ENCODE results near the gene ATP12A.

ATP12A gene

DNA sequence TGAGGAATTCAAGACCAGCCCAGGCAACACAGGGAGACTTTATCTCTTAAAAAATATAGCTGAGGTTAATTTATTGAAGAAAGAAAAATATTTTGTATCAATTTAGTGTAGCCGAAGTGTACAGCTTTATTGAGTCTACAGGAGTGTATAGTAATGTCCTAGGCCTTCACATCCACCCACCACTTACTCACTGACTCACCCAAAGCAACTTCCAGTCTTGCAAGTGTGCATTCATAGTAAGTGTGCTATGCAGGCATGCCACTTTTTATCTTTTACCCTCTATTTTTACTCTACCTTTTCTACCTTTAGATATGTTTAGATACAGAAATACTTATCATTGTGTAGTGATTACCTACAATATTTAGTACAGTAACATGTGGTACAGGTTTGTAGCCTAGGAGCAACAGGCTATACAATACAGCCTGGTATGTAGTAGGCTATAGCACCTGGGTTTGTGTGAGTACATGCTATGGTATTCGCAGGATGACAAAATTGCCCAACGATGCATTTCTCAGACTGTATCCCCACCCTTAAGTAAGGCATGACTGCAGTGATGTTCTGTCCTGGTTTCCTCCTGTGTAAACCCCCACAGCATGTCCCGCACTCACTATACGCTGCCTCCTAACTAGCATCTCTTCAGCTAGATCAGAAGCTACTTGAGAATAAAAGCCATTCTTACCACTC is 15.3 kb upstream of the ATP12A start:
- no peaks in the 10 kb centered on the region for H3K4me1 ChIP-seq (ENCODE audit: insufficient read depth, low read length, poor library complexity, severe bottlenecking)
- no peak for TF ChIP-seq EZH2phosphoT487 (IDR thresholded peaks at IDR 0.05; ENCODE audit: borderline replicate concordance)
- TF ChIP-seq CTCF (conservative IDR thresholded peaks at IDR 0.05; ENCODE audit: low read length), result no peak
- no peaks in the 10 kb centered on the region for H3K27me3 ChIP-seq (ENCODE audit: insufficient read depth, low read length, poor library complexity, severe bottlenecking)
- H3K9me3 ChIP-seq (ENCODE audit: insufficient read depth, low read depth, low read length), result no peaks in the 10 kb centered on the region
- H3K4me2 ChIP-seq (ENCODE audit: low read depth, low read length, poor library complexity, severe bottlenecking), result no peak overlapping the region
- no peaks in the 10 kb centered on the region for H3K36me3 ChIP-seq (ENCODE audit: insufficient read depth, low read length)
- H3K9me2 ChIP-seq (replicated peaks; ENCODE audit: low read depth, low read length), result no peaks in the 10 kb centered on the region
- no peaks in the 10 kb centered on the region for H4K20me1 ChIP-seq (ENCODE audit: insufficient read depth, low read length, poor library complexity, severe bottlenecking)
- no peaks in the 10 kb centered on the region for H3F3A ChIP-seq (ENCODE audit: low read depth)
- H3K9ac ChIP-seq (ENCODE audit: low read depth, low read length, poor library complexity, severe bottlenecking), result no peak overlapping the region
- no peak overlapping the region for H2AFZ ChIP-seq (ENCODE audit: low read length)
- H3K4me3 ChIP-seq (ENCODE audit: low read length, poor library complexity, severe bottlenecking), result no peak overlapping the region
- H3K79me2 ChIP-seq (ENCODE audit: insufficient read depth, low read length), result no peaks in the 10 kb centered on the region

GRCh38 chr13:24668511-24668910 is 11.7 kb upstream of the ATP12A start:
- TF ChIP-seq CTCF (conservative IDR thresholded peaks at IDR 0.05; ENCODE audit: low read length) (no peak), EZH2phosphoT487 (IDR thresholded peaks at IDR 0.05; ENCODE audit: borderline replicate concordance) (no peak)
- no peaks in the 10 kb centered on the region for H3K36me3 ChIP-seq (ENCODE audit: insufficient read depth, low read length)
- H3K27me3 ChIP-seq (ENCODE audit: insufficient read depth, low read length, poor library complexity, severe bottlenecking), result no peaks in the 10 kb centered on the region
- no peak overlapping the region for H3K4me3 ChIP-seq (ENCODE audit: low read length, poor library complexity, severe bottlenecking)
- H3K79me2 ChIP-seq (ENCODE audit: insufficient read depth, low read length), result no peaks in the 10 kb centered on the region
- peaks cover 10% of the 10 kb centered on the region for H3K4me1 ChIP-seq (ENCODE audit: insufficient read depth, low read length, poor library complexity, severe bottlenecking)
- no peaks in the 10 kb centered on the region for H3K9me2 ChIP-seq (replicated peaks; ENCODE audit: low read depth, low read length)
- no peak overlapping the region for H3K9ac ChIP-seq (ENCODE audit: low read depth, low read length, poor library complexity, severe bottlenecking)
- H3K9me3 ChIP-seq (ENCODE audit: insufficient read depth, low read depth, low read length), result no peaks in the 10 kb centered on the region
- H3K4me2 ChIP-seq (ENCODE audit: low read depth, low read length, poor library complexity, severe bottlenecking), result no peak overlapping the region
- no peaks in the 10 kb centered on the region for H3F3A ChIP-seq (ENCODE audit: low read depth)
- no peaks in the 10 kb centered on the region for H4K20me1 ChIP-seq (ENCODE audit: insufficient read depth, low read length, poor library complexity, severe bottlenecking)
- 0 out of 2 replicates have a peak overlapping the region, but pooled peaks have one; percentile 18 for H2AFZ ChIP-seq (ENCODE audit: low read length)

DNA sequence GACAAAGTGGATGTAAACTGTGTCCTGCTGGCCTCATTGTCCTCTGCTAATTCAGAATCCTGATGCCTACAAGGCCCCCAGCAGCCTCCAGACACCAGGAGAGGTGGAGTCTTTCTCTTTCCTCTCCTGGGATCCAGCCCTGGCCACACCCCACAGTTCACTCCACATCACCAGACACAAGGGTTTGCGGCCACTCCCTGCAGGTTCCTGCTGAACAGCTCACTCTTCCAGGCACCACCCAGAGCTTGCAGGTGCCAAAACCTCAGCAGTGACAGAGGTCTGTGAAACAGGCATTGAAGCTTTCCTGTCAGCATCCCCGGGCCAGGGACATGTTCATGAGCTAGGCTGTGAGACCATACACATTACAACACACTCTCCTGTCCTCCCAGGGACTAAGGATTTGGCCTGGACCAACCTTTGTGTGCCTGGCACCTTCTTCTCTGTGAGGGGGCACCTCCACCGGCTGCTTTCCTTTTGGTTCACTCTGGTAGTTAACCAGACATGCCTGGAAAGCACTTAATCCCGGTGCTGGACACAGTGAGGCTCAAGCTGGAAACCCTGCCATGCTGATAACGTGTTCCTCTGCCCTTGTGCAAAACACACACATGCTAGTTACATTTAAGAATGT is 11.1 kb upstream of the ATP12A start:
- Histone ChIP-seq H2AFZ (ENCODE audit: low read length) (0 out of 2 replicates have a peak overlapping the region, but pooled peaks have one; percentile 18), H3K27me3 (ENCODE audit: insufficient read depth, low read length, poor library complexity, severe bottlenecking) (no peaks in the 10 kb centered on the region), H3K4me1 (ENCODE audit: insufficient read depth, low read length, poor library complexity, severe bottlenecking) (peaks cover 10% of the 10 kb centered on the region), H3K4me2 (ENCODE audit: low read depth, low read length, poor library complexity, severe bottlenecking) (no peak overlapping the region), H3K79me2 (ENCODE audit: insufficient read depth, low read length) (no peaks in the 10 kb centered on the region), H4K20me1 (ENCODE audit: insufficient read depth, low read length, poor library complexity, severe bottlenecking) (no peaks in the 10 kb centered on the region), H3F3A (ENCODE audit: low read depth) (no peaks in the 10 kb centered on the region), H3K9ac (ENCODE audit: low read depth, low read length, poor library complexity, severe bottlenecking) (no peak overlapping the region), H3K36me3 (ENCODE audit: insufficient read depth, low read length) (no peaks in the 10 kb centered on the region), H3K9me3 (ENCODE audit: insufficient read depth, low read depth, low read length) (no peaks in the 10 kb centered on the region), H3K9me2 (replicated peaks; ENCODE audit: low read depth, low read length) (no peaks in the 10 kb centered on the region), H3K4me3 (ENCODE audit: low read length, poor library complexity, severe bottlenecking) (no peak overlapping the region)
- TF ChIP-seq CTCF (conservative IDR thresholded peaks at IDR 0.05; ENCODE audit: low read length), result no peak
- TF ChIP-seq EZH2phosphoT487 (IDR thresholded peaks at IDR 0.05; ENCODE audit: borderline replicate concordance), result no peak
